Stomach smooth muscle (tissue), 2 donors: ENCODE measurements around the gene VCX.
"Not testable (repeated sequence)": the region's sequence is repeated elsewhere in the genome, so short reads cannot be mapped to it uniquely, and the experiment has no call there.

Experiments
- H3K27ac ChIP-seq: one replicate; pipeline ENCODE4 v1.7.0; 2013; ENCODE audit warnings: mild to moderate bottlenecking, low read length, inconsistent platforms
- H3K27me3 ChIP-seq, 2 donors: one replicate each; pipeline ENCODE4 v1.7.0; 2013; ENCODE audit warnings: low read length in 2 of 2; ENCODE audit not compliant: insufficient read depth in 2 of 2, control insufficient read depth in 1 of 2
- H3K36me3 ChIP-seq, 2 donors: one replicate each; pipeline ENCODE4 v1.7.0; 2013; ENCODE audit warnings: low read length in 2 of 2; ENCODE audit not compliant: control insufficient read depth in 2 of 2, insufficient read depth in 2 of 2
- H3K4me1 ChIP-seq: one replicate; pipeline ENCODE4 v1.7.0; 2013; ENCODE audit warnings: low read length; ENCODE audit not compliant: control insufficient read depth, insufficient read depth
- H3K4me3 ChIP-seq, 2 donors: one replicate each; pipeline ENCODE4 v1.7.0; 2013; ENCODE audit warnings: low read length in 2 of 2
- H3K9ac ChIP-seq, 2 donors: one replicate each; pipeline ENCODE4 v1.7.0; 2013; ENCODE audit warnings: low read length in 2 of 2, mild to moderate bottlenecking in 1 of 2
- H3K9me3 ChIP-seq, 2 donors: one replicate each; pipeline ENCODE4 v1.7.0; 2013; ENCODE audit warnings: low read length in 2 of 2; ENCODE audit not compliant: control insufficient read depth in 2 of 2
- donor health status: healthy.
- donor health status: Pancreatic carcinoma.

VCX gene

GRCh38 chrX:7842871-7843270 is at the start of gene VCX:
Gene VCX (plus strand): TSS chrX:7843171. CDS start chrX:7843204, 33 bp downstream.
- not testable (repeated sequence) for H3K9ac ChIP-seq, H3K4me3 ChIP-seq, H3K27ac ChIP-seq, H3K27me3 ChIP-seq, H3K4me1 ChIP-seq, H3K36me3 ChIP-seq, H3K9me3 ChIP-seq

GRCh38 chrX:7798327-7798726 is 44.6 kb upstream of the VCX start:
- Histone ChIP-seq H3K9ac (no peak overlapping the region), H3K4me1 (no peaks in the 10 kb centered on the region), H3K9me3 (no peaks in the 10 kb centered on the region), H3K36me3 (no peaks in the 10 kb centered on the region), H3K27ac (no peak overlapping the region), H3K27me3 (no peaks in the 10 kb centered on the region), H3K4me3 (no peak overlapping the region)

- no peak overlapping the region for H3K27ac ChIP-seq
- no peak overlapping the region for H3K4me3 ChIP-seq
- no peaks in the 10 kb centered on the region for H3K9me3 ChIP-seq
- no peaks in the 10 kb centered on the region for H3K27me3 ChIP-seq
- no peaks in the 10 kb centered on the region for H3K36me3 ChIP-seq
- H3K4me1 ChIP-seq = no peaks in the 10 kb centered on the region
- H3K9ac ChIP-seq = no peak overlapping the region
Measured at GRCh38 chrX:7801711-7802110, 41.3 kb upstream of the VCX start.

GRCh38 chrX:7815166-7815805 is 27.7 kb upstream of the VCX start:
- Histone ChIP-seq H3K4me1 (no peaks in the 10 kb centered on the region), H3K36me3 (no peaks in the 10 kb centered on the region), H3K9ac (no peak overlapping the region), H3K9me3 (peaks cover 0 to 3% of the 10 kb centered on the region in 2 donors), H3K4me3 (no peak overlapping the region), H3K27ac (no peak overlapping the region), H3K27me3 (no peaks in the 10 kb centered on the region)

- Histone ChIP-seq H3K4me3 (no peak overlapping the region), H3K4me1 (no peaks in the 10 kb centered on the region), H3K9ac (no peak overlapping the region), H3K27ac (no peak overlapping the region), H3K27me3 (no peaks in the 10 kb centered on the region), H3K9me3 (no peaks in the 10 kb centered on the region), H3K36me3 (no peaks in the 10 kb centered on the region)
Measured at GRCh38 chrX:7828594-7828993, 14.4 kb upstream of the VCX start.

- H3K9me3 ChIP-seq = no peaks in the 10 kb centered on the region
- no peaks in the 10 kb centered on the region for H3K4me1 ChIP-seq
- peaks cover 0 to 2% of the 10 kb centered on the region in 2 donors for H3K27me3 ChIP-seq
- no peak overlapping the region for H3K27ac ChIP-seq
- H3K9ac ChIP-seq = no peak overlapping the region
- no peaks in the 10 kb centered on the region for H3K36me3 ChIP-seq
- H3K4me3 ChIP-seq = no peak overlapping the region
Measured at GRCh38 chrX:7841084-7841805, 1.7 kb upstream of the VCX start.

GRCh38 chrX:7852166-7852565 is 9.2 kb downstream of the VCX start:
- no peak overlapping the region for H3K27ac ChIP-seq

GRCh38 chrX:7872042-7872441 is 29.1 kb downstream of the VCX start:
- Histone ChIP-seq H3K36me3 (no peaks in the 10 kb centered on the region), H3K27me3 (no peaks in the 10 kb centered on the region), H3K4me1 (no peaks in the 10 kb centered on the region), H3K4me3 (no peak overlapping the region), H3K27ac (no peak overlapping the region), H3K9ac (no peak overlapping the region), H3K9me3 (no peaks in the 10 kb centered on the region)

More at GRCh38 chrX:7852166-7852565, 9.2 kb downstream of the VCX start:
- no peaks in the 10 kb centered on the region for H3K4me1 ChIP-seq
- H3K9me3 ChIP-seq = no peaks in the 10 kb centered on the region
- no peak overlapping the region for H3K4me3 ChIP-seq
- no peak overlapping the region for H3K9ac ChIP-seq
- no peaks in the 10 kb centered on the region for H3K36me3 ChIP-seq
- no peaks in the 10 kb centered on the region for H3K27me3 ChIP-seq

GRCh38 chrX:7876957-7877356 is 34.0 kb downstream of the VCX start:
- Histone ChIP-seq H3K27ac (no peak overlapping the region), H3K27me3 (no peaks in the 10 kb centered on the region), H3K9me3 (no peaks in the 10 kb centered on the region), H3K4me3 (no peak overlapping the region), H3K9ac (no peak overlapping the region), H3K4me1 (no peaks in the 10 kb centered on the region), H3K36me3 (no peaks in the 10 kb centered on the region)

- H3K9ac ChIP-seq = no peak overlapping the region
- H3K9me3 ChIP-seq = no peaks in the 10 kb centered on the region
- no peaks in the 10 kb centered on the region for H3K36me3 ChIP-seq
- H3K27me3 ChIP-seq = no peaks in the 10 kb centered on the region
- no peaks in the 10 kb centered on the region for H3K4me1 ChIP-seq
- H3K4me3 ChIP-seq = no peak overlapping the region
- no peak overlapping the region for H3K27ac ChIP-seq
Measured at GRCh38 chrX:7889135-7889534, 46.2 kb downstream of the VCX start.

- Histone ChIP-seq H3K27me3 (no peaks in the 10 kb centered on the region), H3K9ac (no peak overlapping the region), H3K36me3 (no peaks in the 10 kb centered on the region)
Measured at GRCh38 chrX:7889680-7890079, 46.7 kb downstream of the VCX start.

More at GRCh38 chrX:7889680-7890079, 46.7 kb downstream of the VCX start:
- Histone ChIP-seq H3K4me3 (no peak overlapping the region), H3K27ac (no peak overlapping the region), H3K9me3 (no peaks in the 10 kb centered on the region), H3K4me1 (no peaks in the 10 kb centered on the region)
